Transverse colon (tissue), 4 donors: Measurements from ENCODE around the gene SSX2IP. TPM values are rescaled to one million over a fixed set of nuclear protein-coding genes. Genes with fewer than 3 reads are reported as not detected.

Experiments
- DNase-seq: peaks from one replicate; pipeline ENCODE4 v3.0.0-alpha.2; 2019
- H3K27ac ChIP-seq, 4 donors: fragments of 200-600 bp; sonication (generic); 2 replicates each; pipeline ENCODE4 v1.5.1; 2016 to 2018; ENCODE audit warnings: inconsistent platforms in 4 of 4
- H3K27me3 ChIP-seq: fragments of 200-600 bp; sonication (generic); 2 replicates; pipeline ENCODE4 v1.5.1; 2017; ENCODE audit warnings: inconsistent platforms
- H3K36me3 ChIP-seq, 4 donors: fragments of 200-600 bp; sonication (generic); 2 replicates each; pipeline ENCODE4 v1.5.1; 2017 to 2019; ENCODE audit warnings: inconsistent platforms in 4 of 4
- H3K4me1 ChIP-seq, 4 donors: fragments of 200-600 bp; sonication (generic); 2 replicates each; pipeline ENCODE4 v1.5.1; 2017 to 2020; ENCODE audit warnings: inconsistent platforms in 4 of 4
- H3K4me3 ChIP-seq, 4 donors: fragments of 200-600 bp; sonication (generic); 1 replicate in 1 of 4; 2 replicates in 3 of 4; pipeline versions ENCODE4 v1.5.1 to v1.6.1; 2017 to 2019; ENCODE audit warnings: inconsistent platforms in 4 of 4
- H3K9me3 ChIP-seq, 2 donors: fragments of 200-600 bp; sonication (generic); 2 replicates each; pipeline ENCODE4 v1.5.1; 2017 to 2019; ENCODE audit warnings: inconsistent platforms in 2 of 2
- EP300 ChIP-seq: sonication (generic); formaldehyde crosslinking; IDR thresholded peaks from one replicate; pipeline ENCODE4 v1.6.1; 2017; ENCODE audit warnings: antibody characterized with exemption, low read depth
- POLR2A ChIP-seq: fragments of 450-650 bp; IDR thresholded peaks from one replicate; pipeline ENCODE4 v1.6.1; 2016; ENCODE audit warnings: antibody characterized with exemption, mild to moderate bottlenecking, moderate library complexity
- POLR2AphosphoS5 ChIP-seq, 3 donors: sonication (generic); formaldehyde crosslinking; IDR thresholded peaks; one replicate each; pipeline ENCODE4 v1.6.1; 2016; ENCODE audit warnings: antibody characterized with exemption in 3 of 3
- WGBS, 2 donors: methylation state at CpG; one replicate each; pipeline ENCODE4 v1.1.5; 2018; ENCODE audit warnings: low coverage in 1 of 2; 5-methylcytosine and 5-hydroxymethylcytosine counted together
- in situ Hi-C, 4 donors: fragments of 200-750 bp; cut with MboI; loops; one replicate each; pipeline versions ENCODE4 v1.15.0 to v1.15.1; 2017; ENCODE audit warnings: low sequenced_read_pairs in 3 of 4, low pct_ligation_motif_present in 1 of 4, low pct_unique_long_range_greater_than_20kb in 1 of 4
- intact Hi-C: fragments of 100-400 bp; cut with DNase I; formaldehyde crosslinking; loops from one replicate; pipeline ENCODE4 v1.15.1; 2023; ENCODE audit warnings: low total_unique reads
- total RNA-seq, 4 donors: library from RNA; depleted of rRNA; stranded (reverse); fragments of >200 nt; gene quantifications; one replicate each; pipeline ENCODE4 v1.1.0, GENCODE V29; 2016
- TF ChIP-seq, protein P1 (sequence below), 5 experiments: fragments of 200-600 bp in 3 of 5; fragments of 450-650 bp in 2 of 5; sonication (generic) in 3 of 5; IDR thresholded peaks; 1 replicate in 2 of 5; 2 replicates in 3 of 5; pipeline ENCODE4 v1.5.1; 2016 to 2017; ENCODE audit warnings: antibody characterized with exemption in 5 of 5, inconsistent platforms in 3 of 5, mild to moderate bottlenecking in 2 of 5, moderate library complexity in 1 of 5

The SSX2IP gene
- total RNA-seq, 4 donors from 2014 or later: 7.1 to 15.2 (median 11.4) TPM

DNA sequence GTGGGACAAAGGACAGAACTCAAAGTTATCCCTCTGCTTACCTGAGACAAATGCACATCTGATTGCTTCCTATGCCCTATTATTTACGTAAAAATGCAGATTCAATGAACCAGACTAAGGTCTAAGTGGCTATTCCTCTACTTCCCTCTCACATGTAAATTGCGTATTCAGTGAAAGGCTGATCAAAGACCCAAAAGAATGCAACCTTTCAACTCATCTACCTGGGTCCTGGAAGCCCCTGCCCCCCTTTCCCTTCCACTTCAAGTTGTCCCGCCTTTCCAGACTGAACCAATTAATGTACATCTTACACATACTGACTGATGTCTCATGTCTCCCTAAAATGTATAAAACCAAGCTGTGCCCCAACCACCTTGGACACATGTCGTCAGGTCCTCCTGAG lies 14.6 kb downstream of the SSX2IP start:
- Histone ChIP-seq H3K4me3 (no peak overlapping the region), H3K9me3 (no peaks in the 10 kb centered on the region), H3K27ac (no peak overlapping the region), H3K4me1 (peaks cover 0 to 4% (median 0%) of the 10 kb centered on the region in 4 donors), H3K27me3 (no peaks in the 10 kb centered on the region), H3K36me3 (no peaks in the 10 kb centered on the region)
- in situ Hi-C loops (loop anchor here in 1 of 4 donors (25.0 kb wide), 1 partner anchor 587 kb away; the partner anchor contains the start of gene C1orf52), intact Hi-C loops (loop anchor here (10.0 kb wide), 1 partner anchor 79 kb away; no protein-coding TSS in a partner anchor)
- TF ChIP-seq, protein P1, sequence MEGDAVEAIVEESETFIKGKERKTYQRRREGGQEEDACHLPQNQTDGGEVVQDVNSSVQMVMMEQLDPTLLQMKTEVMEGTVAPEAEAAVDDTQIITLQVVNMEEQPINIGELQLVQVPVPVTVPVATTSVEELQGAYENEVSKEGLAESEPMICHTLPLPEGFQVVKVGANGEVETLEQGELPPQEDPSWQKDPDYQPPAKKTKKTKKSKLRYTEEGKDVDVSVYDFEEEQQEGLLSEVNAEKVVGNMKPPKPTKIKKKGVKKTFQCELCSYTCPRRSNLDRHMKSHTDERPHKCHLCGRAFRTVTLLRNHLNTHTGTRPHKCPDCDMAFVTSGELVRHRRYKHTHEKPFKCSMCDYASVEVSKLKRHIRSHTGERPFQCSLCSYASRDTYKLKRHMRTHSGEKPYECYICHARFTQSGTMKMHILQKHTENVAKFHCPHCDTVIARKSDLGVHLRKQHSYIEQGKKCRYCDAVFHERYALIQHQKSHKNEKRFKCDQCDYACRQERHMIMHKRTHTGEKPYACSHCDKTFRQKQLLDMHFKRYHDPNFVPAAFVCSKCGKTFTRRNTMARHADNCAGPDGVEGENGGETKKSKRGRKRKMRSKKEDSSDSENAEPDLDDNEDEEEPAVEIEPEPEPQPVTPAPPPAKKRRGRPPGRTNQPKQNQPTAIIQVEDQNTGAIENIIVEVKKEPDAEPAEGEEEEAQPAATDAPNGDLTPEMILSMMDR (IDR thresholded peaks at IDR 0.05): no peak
- TF ChIP-seq EP300: no peak
- TF ChIP-seq POLR2A: no peak
- TF ChIP-seq POLR2AphosphoS5 (IDR thresholded peaks at IDR 0.05): no peak
- WGBS, 2 donors: 91 to 97% methylated on average over 4 of the region's 4 CpGs
- no peak for DNase-seq

DNA sequence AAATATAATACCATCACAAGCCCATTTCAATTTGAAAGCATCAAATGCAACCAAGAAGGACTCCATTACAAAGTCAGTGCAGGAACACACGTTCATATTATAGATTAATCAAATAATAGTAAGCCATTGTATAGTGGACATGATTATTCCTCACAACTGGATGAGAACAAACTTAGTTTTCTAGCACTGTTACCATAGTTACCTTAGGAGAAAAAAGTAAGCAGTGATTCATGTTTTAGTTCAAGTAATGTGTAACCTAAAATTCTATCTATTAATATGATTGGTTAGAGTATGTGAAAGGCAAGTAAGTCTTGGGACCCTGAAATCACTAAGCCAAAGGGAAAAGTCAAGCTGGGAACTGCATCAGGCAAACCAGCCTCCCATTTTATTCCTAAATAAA lies 15.2 kb downstream of the SSX2IP start:
- H3K9me3 ChIP-seq: no peaks in the 10 kb centered on the region
- no peaks in the 10 kb centered on the region for H3K27me3 ChIP-seq
- in situ Hi-C loops: loop anchor here in 1 of 4 donors (25.0 kb wide), 1 partner anchor 587 kb away; the partner anchor contains the start of gene C1orf52
- TF ChIP-seq EP300 (no peak), POLR2AphosphoS5 (IDR thresholded peaks at IDR 0.05) (no peak)
- TF ChIP-seq, protein P1 (IDR thresholded peaks at IDR 0.05): no peak
- H3K4me1 ChIP-seq: peaks cover 0 to 4% (median 0%) of the 10 kb centered on the region in 4 donors
- H3K4me3 ChIP-seq: no peak overlapping the region
- no peaks in the 10 kb centered on the region for H3K36me3 ChIP-seq
- intact Hi-C loops: loop anchor here (10.0 kb wide), 1 partner anchor 80 kb away; no protein-coding TSS in a partner anchor
- no peak overlapping the region for H3K27ac ChIP-seq
- DNase-seq: no peak
- WGBS, 2 donors: 50 to 56% methylated on average over 1 of the region's 1 CpG

- Histone ChIP-seq H3K9me3 (no peaks in the 10 kb centered on the region), H3K4me3 (no peak overlapping the region), H3K27me3 (no peaks in the 10 kb centered on the region), H3K36me3 (no peaks in the 10 kb centered on the region), H3K27ac (no peak overlapping the region), H3K4me1 (peaks cover 0 to 4% (median 0%) of the 10 kb centered on the region in 4 donors)
- intact Hi-C loops: loop anchor here (10.0 kb wide), 1 partner anchor 80 kb away; no protein-coding TSS in a partner anchor
- TF ChIP-seq, protein P1 (IDR thresholded peaks at IDR 0.05): no peak
- no peak for TF ChIP-seq EP300
- DNase-seq: no peak
- 49 to 55% methylated on average over 3 of the region's 3 CpGs for whole genome bisulfite sequencing, 2 donors
- in situ Hi-C loops: loop anchor here in 1 of 4 donors (25.0 kb wide), 1 partner anchor 588 kb away; the partner anchor contains the start of gene C1orf52
Measured at GRCh38 chr1:84674705-84675104, 15.6 kb downstream of the SSX2IP start.

- in situ Hi-C loops: no loop called here
Measured at GRCh38 chr1:84674021-84674420, 16.2 kb downstream of the SSX2IP start.

More at GRCh38 chr1:84674021-84674420, 16.2 kb downstream of the SSX2IP start:
- no peak overlapping the region for H3K27ac ChIP-seq
- no peaks in the 10 kb centered on the region for H3K36me3 ChIP-seq
- H3K4me3 ChIP-seq: no peak overlapping the region
- intact Hi-C loops: loop anchor here (10.0 kb wide), 1 partner anchor 81 kb away; no protein-coding TSS in a partner anchor
- H3K4me1 ChIP-seq: peaks cover 0 to 4% (median 0%) of the 10 kb centered on the region in 4 donors
- TF ChIP-seq, protein P1 (IDR thresholded peaks at IDR 0.05): no peak
- TF ChIP-seq POLR2AphosphoS5 (IDR thresholded peaks at IDR 0.05): no peak
- TF ChIP-seq EP300: no peak
- no peaks in the 10 kb centered on the region for H3K27me3 ChIP-seq
- no peak for DNase-seq
- 90 to 100% methylated on average over 2 of the region's 2 CpGs for WGBS, 2 donors
- H3K9me3 ChIP-seq: no peaks in the 10 kb centered on the region
